GM12891 (cell line): ENCODE results near the gene COG1.

Experiments
- POLR2A ChIP-seq: IDR thresholded peaks from 2 replicates; pipeline ENCODE4 v1.6.1; 2011; ENCODE audit warnings: low read depth, low read length, control low read depth
- TAF1 ChIP-seq: IDR thresholded peaks from 2 replicates; pipeline ENCODE4 v1.6.1; 2011; ENCODE audit warnings: low read depth, low read length, control low read depth

- no peak for TF ChIP-seq POLR2A
- TF ChIP-seq TAF1: no peak
Observed at GRCh38 chr17:73210002-73210678, 17.3 kb downstream of the COG1 start.
